ENCODE data around the gene HOXB6. TPM values are rescaled to one million over a fixed set of nuclear protein-coding genes. Genes with fewer than 3 reads are reported as not detected.

The HOXB6 gene
- total RNA-seq, 1 experiment from 2014 or later = 64.8 TPM

DNA sequence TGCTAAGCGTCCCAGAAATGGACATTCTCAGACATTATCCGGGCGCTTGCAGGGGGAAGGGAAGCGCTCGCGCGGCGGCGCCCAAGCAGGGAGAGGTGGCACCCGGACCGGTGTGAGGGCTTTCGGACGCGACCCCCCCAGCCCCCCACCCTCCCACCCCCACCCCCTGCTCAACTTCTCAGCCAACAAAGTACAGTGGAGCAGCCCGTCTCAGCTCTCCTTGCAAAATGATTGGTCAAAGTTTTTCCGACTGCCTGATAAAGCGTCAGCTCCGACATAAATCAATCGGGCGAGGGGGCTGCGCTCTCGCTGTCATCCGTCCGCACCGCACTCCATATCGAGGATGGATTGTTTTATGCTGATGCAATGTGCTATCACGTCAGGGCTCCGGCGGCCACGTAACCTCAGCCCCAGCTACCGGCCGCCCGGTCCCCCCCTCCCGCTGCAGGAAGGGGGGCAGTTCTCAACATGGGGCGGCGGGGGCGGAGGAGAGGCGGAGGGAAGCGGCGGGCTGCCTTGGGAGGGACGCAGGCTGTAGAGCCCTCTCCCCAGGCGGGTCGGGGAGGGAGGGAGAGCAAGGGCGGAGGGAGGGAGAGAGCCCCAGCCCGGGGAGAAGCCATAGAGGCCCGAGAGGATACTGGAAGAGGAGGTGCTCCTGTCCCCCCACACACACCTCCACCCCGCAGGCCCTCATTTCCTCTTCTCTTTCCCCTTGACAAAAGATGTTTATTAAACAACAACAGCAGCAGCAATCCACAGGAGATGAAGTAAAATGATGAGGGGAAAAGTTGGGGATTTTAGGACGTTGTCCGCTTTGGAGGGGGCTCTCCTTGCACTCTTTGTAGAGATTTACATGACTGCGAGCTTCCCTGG lies 21.7 kb upstream of the HOXB6 start, which contains the start of gene HOXB9 (continued):
- TF ChIP-seq ZBTB33 (IDR thresholded peaks at IDR 0.05; ENCODE audit: extremely low read depth, insufficient replicate concordance, low read length) (no peak), CBX3 (IDR thresholded peaks at IDR 0.05; ENCODE audit: low read depth) (no peak; the same call in 1 of the 2 replicates), ELF1 (IDR thresholded peaks at IDR 0.05; ENCODE audit: borderline replicate concordance, low read depth) (no peak), JUND (IDR thresholded peaks at IDR 0.05) (0 out of 2 replicates have a peak, but pooled peaks have one; percentile 42), TCF7L2 (IDR thresholded peaks at IDR 0.05; ENCODE audit: borderline replicate concordance, extremely low read depth, insufficient read depth, insufficient read length) (peak; percentile 49), EGR1 (IDR thresholded peaks at IDR 0.05; ENCODE audit: low read depth) (peak; percentile 99), SRF (IDR thresholded peaks at IDR 0.05; ENCODE audit: low read depth) (no peak), SP1 (IDR thresholded peaks at IDR 0.05; ENCODE audit: low read depth) (peak; percentile 68), CEBPB (IDR thresholded peaks at IDR 0.05; ENCODE audit: low read depth) (no peak; the same call in 1 of the 2 replicates), ATF3 (IDR thresholded peaks at IDR 0.05) (no peak; the same call in 1 of the 2 replicates), POLR2A (IDR thresholded peaks at IDR 0.05; ENCODE audit: borderline replicate concordance, extremely low read depth, insufficient read depth, insufficient read length) (no peak), REST (IDR thresholded peaks at IDR 0.05; ENCODE audit: low read depth) (no peak), EZH2 (IDR thresholded peaks at IDR 0.05) (no peak)
